Fibroblast of lung (primary cell): ENCODE results near the gene NHERF2.

Experiments
- CTCF ChIP-seq, 2 donors: IDR thresholded peaks in 1 of 2; conservative IDR thresholded peaks in 1 of 2; 1 replicate in 1 of 2; 2 replicates in 1 of 2; pipeline ENCODE4 v1.5.1; 2011 to 2012; ENCODE audit warnings: low read length in 2 of 2, control low read depth in 1 of 2, inconsistent platforms in 1 of 2, low read depth in 1 of 2, mild to moderate bottlenecking in 1 of 2
- EZH2 ChIP-seq: IDR thresholded peaks from 2 replicates; pipeline ENCODE4 v1.5.1; 2012; ENCODE audit warnings: low read length, control low read depth, mild to moderate bottlenecking; ENCODE audit errors: missing control alignments

DNA sequence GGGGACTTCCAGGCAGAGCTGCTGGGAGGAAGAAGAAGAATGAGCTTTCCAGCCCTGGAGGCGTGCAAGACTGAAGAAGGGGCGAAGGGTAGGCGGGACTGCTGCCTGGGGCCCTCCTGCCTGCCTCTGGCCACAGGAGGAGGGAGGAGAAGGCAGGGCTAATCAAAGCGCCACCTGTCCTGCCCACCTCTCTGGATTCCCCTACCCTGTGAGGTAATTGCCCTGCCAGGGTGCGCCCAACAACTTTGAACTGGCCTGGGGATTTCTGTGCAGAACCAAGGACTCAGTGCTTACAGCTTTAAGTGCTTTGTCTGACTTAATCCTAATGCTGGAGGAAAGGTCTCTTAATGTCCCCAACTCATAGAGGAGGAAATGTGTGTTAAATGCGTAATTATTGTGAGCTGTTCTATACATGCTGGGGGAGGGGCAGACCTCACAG is 45.3 kb upstream of the NHERF2 start, which contains the start of gene NOXO1:
- no peak for TF ChIP-seq CTCF (conservative IDR thresholded peaks at IDR 0.05 in 1 of 2, IDR thresholded peaks at IDR 0.05 in 1 of 2; ENCODE audit: low read depth in 1 of 2, low read length in 2 of 2)
- no peak for TF ChIP-seq EZH2
